HepG2 (cell line): ENCODE measurements around the gene ZSWIM7. TPM values are rescaled to one million over a fixed set of nuclear protein-coding genes. Genes with fewer than 3 reads are reported as not detected.
A peak's percentile ranks its signal among the peaks of the same experiment; 100 is the strongest.

ENCODE experiments used
- ETV6 ChIP-seq: sonication (generic); formaldehyde crosslinking; conservative IDR thresholded peaks from 2 replicates; pipeline ENCODE4 v1.4.0; 2020; ENCODE audit warnings: missing genetic modification reagents
- KDM4B ChIP-seq: sonication (generic); formaldehyde crosslinking; IDR thresholded peaks from 2 replicates; pipeline ENCODE4 v1.4.0; 2020; ENCODE audit warnings: missing genetic modification reagents
- KLF9 ChIP-seq: IDR thresholded peaks from 2 replicates; pipeline ENCODE4 v1.6.1; 2016; ENCODE audit warnings: low read depth
- NCOA1 ChIP-seq: sonication (generic); formaldehyde crosslinking; IDR thresholded peaks from 2 replicates; pipeline ENCODE4 v1.9.0; 2021; ENCODE audit warnings: missing genetic modification reagents
- NCOR1 ChIP-seq: fragments of 200-600 bp; sonication (generic); IDR thresholded peaks from 2 replicates; pipeline ENCODE4 v1.7.0; 2017; ENCODE audit warnings: antibody characterized with exemption, low read length, borderline replicate concordance
- NFATC3 ChIP-seq: sonication (generic); formaldehyde crosslinking; IDR thresholded peaks from 2 replicates; pipeline ENCODE4 v1.5.1; 2020; ENCODE audit warnings: mild to moderate bottlenecking, missing genetic modification reagents
- RXRA ChIP-seq: sonication (generic); formaldehyde crosslinking; IDR thresholded peaks from 2 replicates; pipeline ENCODE4 v1.5.1; 2020; ENCODE audit warnings: missing genetic modification reagents
- SNAI1 ChIP-seq: sonication (generic); formaldehyde crosslinking; IDR thresholded peaks from 2 replicates; pipeline ENCODE4 v1.5.0; 2020; ENCODE audit warnings: mild to moderate bottlenecking, missing genetic modification reagents, borderline replicate concordance
- U2AF2 ChIP-seq: fragments of 200-400 bp; formaldehyde crosslinking; IDR thresholded peaks from 2 replicates; pipeline ENCODE4 v1.6.1; 2017; ENCODE audit warnings: low read depth, mild to moderate bottlenecking, low read length
- ZBTB42 ChIP-seq: sonication (generic); formaldehyde crosslinking; IDR thresholded peaks from 2 replicates; pipeline ENCODE4 v1.5.0; 2020; ENCODE audit warnings: mild to moderate bottlenecking, missing genetic modification reagents
- ZFP41 ChIP-seq: sonication (generic); formaldehyde crosslinking; IDR thresholded peaks from 2 replicates; pipeline ENCODE4 v1.4.0; 2020; ENCODE audit warnings: mild to moderate bottlenecking, missing genetic modification reagents, borderline replicate concordance
- ZNF543 ChIP-seq: sonication (generic); formaldehyde crosslinking; IDR thresholded peaks from 2 replicates; pipeline ENCODE4 v1.4.0; 2020; ENCODE audit warnings: mild to moderate bottlenecking, missing genetic modification reagents
- ZNF597 ChIP-seq: sonication (generic); formaldehyde crosslinking; IDR thresholded peaks from 2 replicates; pipeline ENCODE4 v1.5.0; 2020; ENCODE audit warnings: missing genetic modification reagents
- ZNF615 ChIP-seq: sonication (generic); formaldehyde crosslinking; IDR thresholded peaks from 2 replicates; pipeline ENCODE4 v1.5.0; 2020; ENCODE audit warnings: mild to moderate bottlenecking, missing genetic modification reagents, borderline replicate concordance
- ZNF687 ChIP-seq: sonication (generic); formaldehyde crosslinking; IDR thresholded peaks from 2 replicates; pipeline ENCODE4 v1.5.1; 2020; ENCODE audit warnings: mild to moderate bottlenecking, missing genetic modification reagents, moderate library complexity
- ZNF713 ChIP-seq: sonication (generic); formaldehyde crosslinking; IDR thresholded peaks from 2 replicates; pipeline ENCODE4 v1.4.0; 2020; ENCODE audit warnings: mild to moderate bottlenecking, missing genetic modification reagents
- ZNF792 ChIP-seq: IDR thresholded peaks from 2 replicates; pipeline ENCODE4 v1.6.1; 2016
- polyA plus RNA-seq, 8 experiments: library from polyadenylated mRNA; depleted of rRNA in 3 of 8; stranded (reverse) in 7 of 8; unstranded in 1 of 8; fragments of >200 nt; fragmentation: Illumina TruSeq in 4 of 8; extraction: Trizol in 4 of 8; gene quantifications; 2 replicates each; pipeline versions ENCODE4 v1.2.1 to v1.2.3, GENCODE V29; 2011 to 2016; ENCODE audit warnings: low read depth in 4 of 8, missing spikeins in 1 of 8, mixed read lengths in 1 of 8; ENCODE audit not compliant: insufficient read depth in 1 of 8
- total RNA-seq, 5 experiments: library from RNA; depleted of rRNA; stranded (reverse); fragments of >200 nt; fragmentation: Illumina TruSeq; extraction: Trizol; gene quantifications; 2 replicates each; pipeline ENCODE4 v1.2.3, GENCODE V29; 2016; ENCODE audit warnings: low read depth in 1 of 5
- TF ChIP-seq, protein P1 (sequence below): IDR thresholded peaks from 2 replicates; pipeline ENCODE4 v1.6.1; 2016; ENCODE audit warnings: low read depth, control low read depth
- TF ChIP-seq, protein P2 (sequence below): conservative IDR thresholded peaks from 2 replicates; pipeline ENCODE4 v1.6.1; 2018; ENCODE audit warnings: missing genetic modification reagents
- TF ChIP-seq, protein P3 (sequence below): fragments of 450-650 bp; IDR thresholded peaks from 2 replicates; pipeline ENCODE4 v1.6.1; 2016

The ZSWIM7 gene
- total and polyA plus RNA-seq, 2 of the 13 experiments (the other 11 are each of a cell fraction or from before 2014, with no cell fraction given): 13.1 to 28.1 TPM

DNA sequence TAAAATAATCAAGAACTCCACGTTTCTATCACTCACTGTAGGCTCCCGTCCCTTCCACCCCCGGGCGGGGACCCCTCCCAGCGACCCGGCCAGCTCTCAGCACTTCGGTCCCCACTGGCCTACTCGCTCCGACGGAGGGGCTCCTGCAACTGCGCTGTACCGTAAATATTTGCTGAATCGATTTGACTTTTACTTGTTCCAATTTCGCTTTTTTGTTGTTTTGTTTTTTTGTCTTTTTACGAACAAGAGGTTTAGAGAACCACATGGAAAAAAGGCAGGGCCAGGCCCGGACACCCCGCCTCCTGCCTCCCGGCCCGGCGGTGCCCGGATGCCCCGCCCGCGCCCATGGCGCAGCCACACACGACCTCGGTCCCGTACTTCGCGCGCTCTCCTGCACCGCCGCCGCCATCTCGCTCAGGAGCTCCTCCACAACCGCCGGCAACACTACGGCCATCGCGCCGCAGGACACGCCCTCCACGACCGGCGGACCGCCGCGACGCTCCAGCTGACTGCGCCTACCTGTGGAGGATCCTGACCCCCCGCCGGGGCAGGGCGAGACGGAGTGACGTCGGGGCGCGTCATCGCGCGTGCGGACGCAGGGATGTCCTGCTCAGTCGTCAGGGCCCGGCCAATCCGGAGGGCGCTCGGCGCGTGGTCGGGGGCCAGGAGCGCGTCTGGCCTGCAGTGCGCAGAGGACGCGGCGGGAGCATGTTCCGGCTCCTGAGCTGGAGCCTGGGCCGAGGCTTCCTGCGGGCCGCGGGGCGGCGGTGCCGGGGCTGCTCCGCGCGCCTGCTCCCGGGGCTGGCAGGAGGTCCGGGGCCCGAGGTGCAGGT, at the start of gene ZSWIM7, which contains the start of gene TTC19 (continued):
- TF ChIP-seq, protein P1, sequence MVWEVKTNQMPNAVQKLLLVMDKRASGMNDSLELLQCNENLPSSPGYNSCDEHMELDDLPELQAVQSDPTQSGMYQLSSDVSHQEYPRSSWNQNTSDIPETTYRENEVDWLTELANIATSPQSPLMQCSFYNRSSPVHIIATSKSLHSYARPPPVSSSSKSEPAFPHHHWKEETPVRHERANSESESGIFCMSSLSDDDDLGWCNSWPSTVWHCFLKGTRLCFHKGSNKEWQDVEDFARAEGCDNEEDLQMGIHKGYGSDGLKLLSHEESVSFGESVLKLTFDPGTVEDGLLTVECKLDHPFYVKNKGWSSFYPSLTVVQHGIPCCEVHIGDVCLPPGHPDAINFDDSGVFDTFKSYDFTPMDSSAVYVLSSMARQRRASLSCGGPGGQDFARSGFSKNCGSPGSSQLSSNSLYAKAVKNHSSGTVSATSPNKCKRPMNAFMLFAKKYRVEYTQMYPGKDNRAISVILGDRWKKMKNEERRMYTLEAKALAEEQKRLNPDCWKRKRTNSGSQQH (CRISPR knock-in tag): peak; percentile 93
- TF ChIP-seq ZNF687 (CRISPR knock-in tag) (peak; percentile 98), ZNF597 (no peak), ETV6 (CRISPR knock-in tag) (0 out of 2 replicates have a peak, but pooled peaks have one; percentile 61), NCOR1 (no peak), KLF9 (CRISPR knock-in tag) (peak; percentile 78; the same call in 1 of the 2 replicates), ZBTB42 (no peak), SNAI1 (CRISPR knock-in tag) (no peak), U2AF2 (no peak), RXRA (CRISPR knock-in tag) (peak; percentile 94), ZFP41 (peak; percentile 76; the same call in 1 of the 2 replicates), KDM4B (CRISPR knock-in tag) (no peak; the same call in 1 of the 2 replicates), ZNF792 (CRISPR knock-in tag) (peak; percentile 93), ZNF713 (CRISPR knock-in tag) (no peak), NCOA1 (CRISPR knock-in tag) (no peak), ZNF543 (CRISPR knock-in tag) (no peak; the same call in none of the 2 replicates), ZNF615 (CRISPR knock-in tag) (no peak), NFATC3 (CRISPR knock-in tag) (peak; percentile 94; the same call in 1 of the 2 replicates)
- TF ChIP-seq, protein P2, sequence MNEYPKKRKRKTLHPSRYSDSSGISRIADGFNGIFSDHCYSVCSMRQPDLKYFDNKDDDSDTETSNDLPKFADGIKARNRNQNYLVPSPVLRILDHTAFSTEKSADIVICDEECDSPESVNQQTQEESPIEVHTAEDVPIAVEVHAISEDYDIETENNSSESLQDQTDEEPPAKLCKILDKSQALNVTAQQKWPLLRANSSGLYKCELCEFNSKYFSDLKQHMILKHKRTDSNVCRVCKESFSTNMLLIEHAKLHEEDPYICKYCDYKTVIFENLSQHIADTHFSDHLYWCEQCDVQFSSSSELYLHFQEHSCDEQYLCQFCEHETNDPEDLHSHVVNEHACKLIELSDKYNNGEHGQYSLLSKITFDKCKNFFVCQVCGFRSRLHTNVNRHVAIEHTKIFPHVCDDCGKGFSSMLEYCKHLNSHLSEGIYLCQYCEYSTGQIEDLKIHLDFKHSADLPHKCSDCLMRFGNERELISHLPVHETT: peak; percentile 96
- TF ChIP-seq, protein P3, sequence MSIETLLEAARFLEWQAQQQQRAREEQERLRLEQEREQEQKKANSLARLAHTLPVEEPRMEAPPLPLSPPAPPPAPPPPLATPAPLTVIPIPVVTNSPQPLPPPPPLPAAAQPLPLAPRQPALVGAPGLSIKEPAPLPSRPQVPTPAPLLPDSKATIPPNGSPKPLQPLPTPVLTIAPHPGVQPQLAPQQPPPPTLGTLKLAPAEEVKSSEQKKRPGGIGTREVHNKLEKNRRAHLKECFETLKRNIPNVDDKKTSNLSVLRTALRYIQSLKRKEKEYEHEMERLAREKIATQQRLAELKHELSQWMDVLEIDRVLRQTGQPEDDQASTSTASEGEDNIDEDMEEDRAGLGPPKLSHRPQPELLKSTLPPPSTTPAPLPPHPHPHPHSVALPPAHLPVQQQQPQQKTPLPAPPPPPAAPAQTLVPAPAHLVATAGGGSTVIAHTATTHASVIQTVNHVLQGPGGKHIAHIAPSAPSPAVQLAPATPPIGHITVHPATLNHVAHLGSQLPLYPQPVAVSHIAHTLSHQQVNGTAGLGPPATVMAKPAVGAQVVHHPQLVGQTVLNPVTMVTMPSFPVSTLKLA: peak; percentile 67
